GM10248 (cell line): Measurements from ENCODE around the gene LEUTX.

Experiments used
- CTCF ChIA-PET: fragments of 300-600 bp; sonication (Branson Sonifier 250); formaldehyde crosslinking; extraction: SDS; loops from one replicate; lab custom pipeline; 2021; ENCODE audit warnings: antibody characterized with exemption; lab: Yijun Ruan, JAX
- POLR2A ChIA-PET: fragments of 350-650 bp; sonication (Branson Sonifier 250); formaldehyde crosslinking; extraction: SDS; loops from one replicate; lab custom pipeline; 2020; ENCODE audit warnings: antibody characterized with exemption; lab: Yijun Ruan, JAX
- DNase-seq: peaks from one replicate; pipeline ENCODE4 v3.0.0; 2012; ENCODE audit errors: extremely low spot score
- TF ChIP-seq, protein P1 (sequence below): IDR thresholded peaks from 2 replicates; pipeline ENCODE4 v1.5.1; 2012; ENCODE audit warnings: mild to moderate bottlenecking, low read depth; ENCODE audit errors: extremely low read depth, missing control alignments, control extremely low read depth

LEUTX gene

DNA sequence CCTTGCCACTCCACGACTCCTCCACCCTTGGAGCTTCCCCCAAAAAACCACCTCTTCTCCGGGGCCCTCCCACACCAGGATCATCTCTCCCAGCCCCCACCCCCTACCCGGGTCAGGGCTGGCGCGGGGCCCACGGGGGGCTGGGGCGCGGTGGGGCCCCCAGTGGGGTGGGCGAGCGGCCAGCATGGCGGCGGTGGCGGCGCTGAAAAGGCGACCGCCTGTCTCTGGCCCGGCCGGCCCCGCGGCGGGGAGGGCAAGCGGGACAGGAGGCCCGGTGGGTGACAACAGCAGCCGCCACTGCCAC, 54.5 kb downstream of the LEUTX start:
- TF ChIP-seq, protein P1, sequence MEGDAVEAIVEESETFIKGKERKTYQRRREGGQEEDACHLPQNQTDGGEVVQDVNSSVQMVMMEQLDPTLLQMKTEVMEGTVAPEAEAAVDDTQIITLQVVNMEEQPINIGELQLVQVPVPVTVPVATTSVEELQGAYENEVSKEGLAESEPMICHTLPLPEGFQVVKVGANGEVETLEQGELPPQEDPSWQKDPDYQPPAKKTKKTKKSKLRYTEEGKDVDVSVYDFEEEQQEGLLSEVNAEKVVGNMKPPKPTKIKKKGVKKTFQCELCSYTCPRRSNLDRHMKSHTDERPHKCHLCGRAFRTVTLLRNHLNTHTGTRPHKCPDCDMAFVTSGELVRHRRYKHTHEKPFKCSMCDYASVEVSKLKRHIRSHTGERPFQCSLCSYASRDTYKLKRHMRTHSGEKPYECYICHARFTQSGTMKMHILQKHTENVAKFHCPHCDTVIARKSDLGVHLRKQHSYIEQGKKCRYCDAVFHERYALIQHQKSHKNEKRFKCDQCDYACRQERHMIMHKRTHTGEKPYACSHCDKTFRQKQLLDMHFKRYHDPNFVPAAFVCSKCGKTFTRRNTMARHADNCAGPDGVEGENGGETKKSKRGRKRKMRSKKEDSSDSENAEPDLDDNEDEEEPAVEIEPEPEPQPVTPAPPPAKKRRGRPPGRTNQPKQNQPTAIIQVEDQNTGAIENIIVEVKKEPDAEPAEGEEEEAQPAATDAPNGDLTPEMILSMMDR: no peak
- no peak for DNase-seq
- ChIA-PET CTCF (interaction anchor here (0.8 to 2.2 kb wide), 7 partner anchors 10 to 801 kb away, joined by 3 to 31 read pairs (median 4); no protein-coding TSS in a partner anchor), POLR2A (interaction anchor here (1.0 to 1.6 kb wide), 2 partner anchors 13 to 442 kb away, joined by 5 to 11 read pairs; partner anchors contain the start of genes FBL, MED29 and PAF1)

DNA sequence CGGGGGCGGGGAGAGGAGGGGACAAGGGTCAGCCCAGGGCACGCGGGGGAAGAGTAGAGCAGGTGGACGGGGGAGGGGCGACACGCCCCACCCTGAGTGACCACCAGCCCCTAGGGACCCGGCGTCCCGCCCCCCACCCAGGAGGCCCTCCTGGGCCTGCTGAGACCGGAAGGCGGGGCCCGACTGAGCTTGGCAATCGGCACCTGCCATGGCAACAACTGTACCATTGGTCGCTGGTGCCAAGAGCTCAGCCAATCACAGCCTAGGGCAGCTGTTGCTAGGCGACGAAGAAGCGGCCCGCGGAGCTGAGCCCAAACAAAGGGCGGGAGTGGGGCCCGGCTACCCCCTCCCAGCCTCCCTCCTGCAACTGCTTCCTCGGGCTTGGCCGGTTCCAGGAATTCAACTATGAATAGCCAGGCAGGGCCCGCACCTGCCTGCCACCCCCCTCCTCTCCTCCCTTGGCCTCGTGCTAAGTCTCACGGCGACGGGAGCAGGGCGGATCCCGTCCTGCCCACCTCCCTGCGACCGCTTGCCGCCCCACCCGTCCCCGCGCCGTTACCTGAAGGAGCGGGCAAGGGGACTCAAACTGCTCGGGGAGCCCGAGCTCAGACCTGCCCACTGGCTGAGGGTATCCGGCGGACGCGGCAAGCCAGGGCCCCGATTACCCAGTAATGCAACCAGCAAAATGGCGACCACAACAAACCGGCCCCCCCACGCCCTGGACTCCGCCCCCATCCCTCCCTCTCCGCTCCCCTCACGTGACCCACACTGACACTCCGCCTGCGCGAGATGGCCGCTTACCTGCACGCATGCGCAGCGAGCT, 55.0 kb downstream of the LEUTX start, which contains the start of gene DYRK1B:
Gene DYRK1B, minus strand, starts transcription at position 699 of the 823 bp plus-strand sequence. CDS start 2,295 bp downstream, outside the sequence.
- POLR2A ChIA-PET: interaction anchor here (0.6 to 1.6 kb wide), 4 partner anchors 12 to 1829 kb away, joined by 5 to 11 read pairs (median 6); partner anchors contain the start of genes FBL, MED29 and PAF1
- CTCF ChIA-PET: interaction anchor here (0.8 to 2.2 kb wide), 8 partner anchors 10 to 801 kb away, joined by 3 to 31 read pairs (median 4); no protein-coding TSS in a partner anchor
- peak; percentile 98 for DNase-seq
- TF ChIP-seq, protein P1: no peak

DNA sequence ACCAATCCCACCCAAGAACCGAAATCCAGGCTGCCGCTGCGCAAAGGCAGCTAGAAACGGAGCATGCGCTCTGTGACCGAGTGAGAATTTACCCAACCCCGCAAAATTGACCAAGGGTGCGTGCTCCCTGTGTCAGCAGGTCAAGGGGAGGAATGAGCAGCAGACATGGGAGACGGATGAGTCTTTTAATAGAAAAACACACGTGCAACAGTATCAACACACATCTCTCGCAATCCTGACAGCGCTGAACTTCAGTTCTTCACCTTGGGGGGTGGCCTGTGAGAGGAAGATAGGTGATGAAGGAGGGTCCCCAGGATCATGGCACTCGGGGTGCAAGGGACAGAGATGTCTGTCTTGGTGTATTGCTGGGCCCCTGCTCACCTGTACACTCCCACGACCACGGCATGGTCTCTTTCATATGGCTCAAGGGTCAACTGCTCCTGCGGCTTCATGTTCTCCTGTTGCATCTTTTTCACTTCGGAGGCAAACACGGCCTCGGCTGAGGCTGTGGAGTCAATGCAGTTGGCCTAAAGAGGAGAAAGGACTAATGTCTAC, 55.7 kb downstream of the LEUTX start:
- no peak for DNase-seq
- POLR2A ChIA-PET: interaction anchor here (0.7 to 1.6 kb wide), 2 partner anchors 11 to 277 kb away, joined by 7 to 11 read pairs; partner anchors contain the start of gene FBL
- CTCF ChIA-PET: interaction anchor here (1.0 to 2.2 kb wide), 7 partner anchors 10 to 800 kb away, joined by 4 to 31 read pairs (median 4); no protein-coding TSS in a partner anchor
- TF ChIP-seq, protein P1: no peak
